GF-D8 (cell line): ENCODE measurements around the gene DBF4B.
A peak's percentile ranks its signal among the peaks of the same experiment; 100 is the strongest.

Source experiments
- DNase-seq: peaks from one replicate; lab custom pipeline; 2025; lab: John Stamatoyannopoulos, UW

The DBF4B gene

GRCh38 chr17:44777394-44778348, 69.2 kb downstream of the DBF4B start:
- no peak for DNase-seq

GRCh38 chr17:44778656-44779210, 70.3 kb downstream of the DBF4B start:
- DNase-seq, result no peak

GRCh38 chr17:44779211-44780025, 71.0 kb downstream of the DBF4B start:
- peak; percentile 5 for DNase-seq

- no peak for DNase-seq
These were observed 71.7 kb downstream of the DBF4B start for GRCh38 chr17:44780161-44780560.

GRCh38 chr17:44780845-44781480, 72.5 kb downstream of the DBF4B start:
- no peak for DNase-seq

- DNase-seq, result no peak
These were observed 73.3 kb downstream of the DBF4B start for GRCh38 chr17:44781551-44782325.

- DNase-seq, result no peak
These were observed 73.9 kb downstream of the DBF4B start for GRCh38 chr17:44782326-44782850.

- no peak for DNase-seq
These were observed 77.5 kb downstream of the DBF4B start for GRCh38 chr17:44785921-44786320.

- no peak for DNase-seq
These were observed 78.2 kb downstream of the DBF4B start for GRCh38 chr17:44786551-44787081.

GRCh38 chr17:44787271-44787940, 78.9 kb downstream of the DBF4B start:
- DNase-seq, result no peak

GRCh38 chr17:44788139-44788538, 79.7 kb downstream of the DBF4B start:
- no peak for DNase-seq

GRCh38 chr17:44792276-44792675, 83.8 kb downstream of the DBF4B start:
- DNase-seq, result no peak

GRCh38 chr17:44793885-44794842, 85.7 kb downstream of the DBF4B start:
- DNase-seq, result no peak

- DNase-seq, result peak; percentile 41
These were observed 86.5 kb downstream of the DBF4B start for GRCh38 chr17:44794851-44795413.

- DNase-seq, result no peak
These were observed 87.0 kb downstream of the DBF4B start for GRCh38 chr17:44795421-44795820.

GRCh38 chr17:44795928-44796327, 87.5 kb downstream of the DBF4B start:
- no peak for DNase-seq

- DNase-seq, result no peak
These were observed 88.3 kb downstream of the DBF4B start for GRCh38 chr17:44796731-44797130.

GRCh38 chr17:44797802-44798201, 89.3 kb downstream of the DBF4B start:
- no peak for DNase-seq

GRCh38 chr17:44798356-44798755, 89.9 kb downstream of the DBF4B start:
- no peak for DNase-seq
